ENCODE measurements around the gene ALLC. TPM values are rescaled to one million over a fixed set of nuclear protein-coding genes. Genes with fewer than 3 reads are reported as not detected.

The ALLC gene
- total RNA-seq, 2 donors from 2014 or later, result 5.2 TPM; not detected in 1

DNA sequence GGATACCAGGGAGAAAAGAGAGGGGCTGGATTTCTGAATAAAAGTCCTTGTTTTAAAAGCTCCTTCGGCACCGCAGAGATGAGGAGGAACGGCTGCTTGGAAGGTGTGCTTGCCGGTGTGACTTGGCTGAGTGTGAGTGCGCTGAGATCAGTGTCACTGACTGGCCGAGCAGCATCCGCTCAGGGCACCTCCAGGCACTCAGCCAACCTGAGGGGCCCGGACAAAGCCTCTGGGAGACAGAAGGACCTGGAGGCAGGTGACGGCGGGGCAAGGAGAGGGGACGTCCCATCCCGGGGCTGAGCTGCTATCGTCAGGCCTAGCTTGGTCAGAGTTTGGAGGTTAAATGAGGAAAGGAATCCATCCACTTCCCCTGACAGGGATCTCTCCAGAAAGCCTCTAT is 16.8 kb upstream of the ALLC start:
- Histone ChIP-seq H3K27ac (no peak overlapping the region), H3K27me3 (replicated peaks; ENCODE audit: insufficient read depth) (no peaks in the 10 kb centered on the region), H3K36me3 (no peaks in the 10 kb centered on the region), H3K4me1 (replicated peaks) (no peaks in the 10 kb centered on the region), H3K9me3 (no peaks in the 10 kb centered on the region), H3K4me3 (no peak overlapping the region)
- WGBS, result 63% methylated on average over 13 of the region's 13 CpGs
- intact Hi-C loops (cut with DNase I), result loop anchor here (10.0 kb wide), 1 partner anchor 56 kb away; no protein-coding TSS in a partner anchor
- TF ChIP-seq, protein P1, sequence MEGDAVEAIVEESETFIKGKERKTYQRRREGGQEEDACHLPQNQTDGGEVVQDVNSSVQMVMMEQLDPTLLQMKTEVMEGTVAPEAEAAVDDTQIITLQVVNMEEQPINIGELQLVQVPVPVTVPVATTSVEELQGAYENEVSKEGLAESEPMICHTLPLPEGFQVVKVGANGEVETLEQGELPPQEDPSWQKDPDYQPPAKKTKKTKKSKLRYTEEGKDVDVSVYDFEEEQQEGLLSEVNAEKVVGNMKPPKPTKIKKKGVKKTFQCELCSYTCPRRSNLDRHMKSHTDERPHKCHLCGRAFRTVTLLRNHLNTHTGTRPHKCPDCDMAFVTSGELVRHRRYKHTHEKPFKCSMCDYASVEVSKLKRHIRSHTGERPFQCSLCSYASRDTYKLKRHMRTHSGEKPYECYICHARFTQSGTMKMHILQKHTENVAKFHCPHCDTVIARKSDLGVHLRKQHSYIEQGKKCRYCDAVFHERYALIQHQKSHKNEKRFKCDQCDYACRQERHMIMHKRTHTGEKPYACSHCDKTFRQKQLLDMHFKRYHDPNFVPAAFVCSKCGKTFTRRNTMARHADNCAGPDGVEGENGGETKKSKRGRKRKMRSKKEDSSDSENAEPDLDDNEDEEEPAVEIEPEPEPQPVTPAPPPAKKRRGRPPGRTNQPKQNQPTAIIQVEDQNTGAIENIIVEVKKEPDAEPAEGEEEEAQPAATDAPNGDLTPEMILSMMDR (IDR thresholded peaks at IDR 0.05), result no peak
- TF ChIP-seq POLR2A (IDR thresholded peaks at IDR 0.05), result no peak
- TF ChIP-seq POLR2AphosphoS5 (IDR thresholded peaks at IDR 0.05), result no peak
- no peak for DNase-seq (ENCODE audit: low spot score)

DNA sequence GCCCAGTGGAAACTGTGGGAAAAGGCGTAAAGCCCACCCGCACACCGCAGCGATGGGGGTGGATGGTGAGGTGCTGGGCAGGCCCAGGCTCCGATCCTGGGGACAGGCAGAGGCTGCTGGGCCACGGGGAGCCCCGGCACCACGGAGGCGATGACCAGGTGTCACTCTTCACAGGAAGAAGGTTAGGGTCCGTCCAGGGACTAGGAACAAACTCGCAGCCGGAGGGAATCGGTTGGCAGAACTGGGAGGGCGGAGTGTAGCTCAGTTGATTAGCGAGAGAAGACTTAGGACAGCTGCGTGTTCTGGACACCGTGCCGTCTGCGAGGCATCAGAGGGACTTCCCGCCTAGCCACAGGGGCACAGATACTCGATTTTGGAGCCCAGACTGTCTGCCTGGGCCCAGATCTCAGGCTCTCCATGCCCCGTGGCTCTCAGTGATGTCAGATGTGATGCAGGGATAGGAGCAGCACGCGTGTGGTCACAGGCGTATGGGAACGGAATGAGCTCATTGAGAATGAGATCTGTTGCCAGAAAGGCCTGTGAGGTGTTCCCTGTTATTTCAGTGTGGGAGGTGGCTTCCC is 16.1 kb upstream of the ALLC start:
- no peak for DNase-seq (ENCODE audit: low spot score)
- WGBS, result 82% methylated on average over 26 of the region's 26 CpGs
- H3K4me3 ChIP-seq, result no peak overlapping the region
- no peak overlapping the region for H3K27ac ChIP-seq
- H3K9me3 ChIP-seq, result no peaks in the 10 kb centered on the region
- H3K4me1 ChIP-seq (replicated peaks), result no peaks in the 10 kb centered on the region
- no peaks in the 10 kb centered on the region for H3K36me3 ChIP-seq
- TF ChIP-seq, protein P1 (IDR thresholded peaks at IDR 0.05), result no peak
- TF ChIP-seq POLR2AphosphoS5 (IDR thresholded peaks at IDR 0.05) (no peak), POLR2A (IDR thresholded peaks at IDR 0.05) (no peak)
- no peaks in the 10 kb centered on the region for H3K27me3 ChIP-seq (replicated peaks; ENCODE audit: insufficient read depth)
- intact Hi-C loops (cut with DNase I), result loop anchor here (10.0 kb wide), 1 partner anchor 57 kb away; no protein-coding TSS in a partner anchor

DNA sequence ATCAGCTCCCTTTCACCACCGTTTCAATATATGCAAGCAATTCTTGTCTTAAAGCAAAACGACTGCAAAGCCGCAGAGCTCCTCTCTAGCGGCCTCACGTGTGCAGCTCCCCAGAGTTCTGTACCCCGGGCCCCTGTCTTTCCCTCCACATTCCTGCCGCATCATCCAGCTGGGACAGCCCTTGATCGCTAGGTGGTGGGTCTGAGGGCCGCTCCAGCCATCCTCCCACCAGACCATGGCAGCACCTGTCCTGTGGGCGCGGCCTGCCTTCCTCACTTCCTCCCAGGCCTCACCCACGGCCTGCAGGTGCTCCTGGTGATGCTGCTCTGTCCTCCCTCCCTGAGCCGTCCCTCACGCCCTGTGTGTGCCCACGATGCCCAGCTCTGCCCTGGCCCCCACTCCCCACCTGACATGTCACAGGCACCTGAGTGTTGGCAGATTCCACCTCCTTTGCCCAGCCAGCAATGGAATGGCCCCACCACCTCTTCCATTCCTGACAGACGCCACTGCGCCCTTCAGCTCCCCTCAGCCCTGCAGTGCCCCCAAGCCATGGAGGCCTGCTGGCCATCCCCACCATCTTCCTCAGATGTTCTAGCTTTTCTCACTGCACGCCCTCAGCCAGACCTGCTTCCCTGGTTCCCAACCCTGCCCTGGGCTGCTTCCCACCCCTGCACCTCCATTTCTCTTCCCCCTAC is 15.3 kb upstream of the ALLC start:
- Histone ChIP-seq H3K36me3 (no peaks in the 10 kb centered on the region), H3K9me3 (no peaks in the 10 kb centered on the region), H3K27ac (no peak overlapping the region), H3K27me3 (replicated peaks; ENCODE audit: insufficient read depth) (no peaks in the 10 kb centered on the region), H3K4me1 (replicated peaks) (no peaks in the 10 kb centered on the region), H3K4me3 (no peak overlapping the region)
- no peak for DNase-seq (ENCODE audit: low spot score)
- TF ChIP-seq POLR2AphosphoS5 (IDR thresholded peaks at IDR 0.05) (no peak), POLR2A (IDR thresholded peaks at IDR 0.05) (no peak)
- TF ChIP-seq, protein P1 (IDR thresholded peaks at IDR 0.05), result no peak
- intact Hi-C loops (cut with DNase I), result loop anchor here (10.0 kb wide), 1 partner anchor 58 kb away; no protein-coding TSS in a partner anchor
- 90% methylated on average over 18 of the region's 18 CpGs for WGBS

DNA sequence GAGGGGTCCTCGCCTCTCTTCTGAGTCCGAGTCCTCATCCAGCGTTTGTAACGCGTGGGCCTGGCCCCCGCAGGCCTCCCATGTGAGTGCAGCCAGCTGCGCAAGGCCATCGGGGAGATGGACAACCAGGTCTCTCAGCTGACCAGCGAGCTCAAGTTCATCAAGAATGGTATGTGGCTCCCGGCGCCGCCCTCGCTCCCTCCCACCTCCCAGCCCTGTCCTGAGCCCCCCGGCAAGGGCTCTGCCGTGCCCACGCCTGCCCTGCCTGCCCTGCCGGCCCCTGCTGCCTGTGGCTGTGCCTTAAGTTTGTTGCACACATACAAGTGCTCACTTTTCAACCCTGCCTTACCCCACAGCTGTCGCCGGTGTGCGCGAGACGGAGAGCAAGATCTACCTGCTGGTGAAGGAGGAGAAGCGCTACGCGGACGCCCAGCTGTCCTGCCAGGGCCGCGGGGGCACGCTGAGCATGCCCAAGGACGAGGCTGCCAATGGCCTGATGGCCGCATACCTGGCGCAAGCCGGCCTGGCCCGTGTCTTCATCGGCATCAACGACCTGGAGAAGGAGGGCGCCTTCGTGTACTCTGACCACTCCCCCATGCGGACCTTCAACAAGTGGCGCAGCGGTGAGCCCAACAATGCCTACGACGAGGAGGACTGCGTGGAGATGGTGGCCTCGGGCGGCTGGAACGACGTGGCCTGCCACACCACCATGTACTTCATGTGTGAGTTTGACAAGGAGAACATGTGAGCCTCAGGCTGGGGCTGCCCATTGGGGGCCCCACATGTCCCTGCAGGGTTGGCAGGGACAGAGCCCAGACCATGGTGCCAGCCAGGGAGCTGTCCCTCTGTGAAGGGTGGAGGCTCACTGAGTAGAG is 14.4 kb upstream of the ALLC start:
- H3K36me3 ChIP-seq, result no peaks in the 10 kb centered on the region
- H3K27ac ChIP-seq, result no peak overlapping the region
- intact Hi-C loops (cut with DNase I), result loop anchor here (10.0 kb wide), 1 partner anchor 59 kb away; no protein-coding TSS in a partner anchor
- no peak overlapping the region for H3K4me3 ChIP-seq
- 91% methylated on average over 48 of the region's 48 CpGs for WGBS
- no peaks in the 10 kb centered on the region for H3K4me1 ChIP-seq (replicated peaks)
- no peak for DNase-seq (ENCODE audit: low spot score)
- no peaks in the 10 kb centered on the region for H3K9me3 ChIP-seq
- H3K27me3 ChIP-seq (replicated peaks; ENCODE audit: insufficient read depth), result no peaks in the 10 kb centered on the region
- TF ChIP-seq, protein P1 (IDR thresholded peaks at IDR 0.05), result no peak
- TF ChIP-seq POLR2A (IDR thresholded peaks at IDR 0.05) (no peak), POLR2AphosphoS5 (IDR thresholded peaks at IDR 0.05) (no peak)

Measured in prostate gland (tissue), 2 donors.